ENCODE measurements around the gene C1orf167.

The C1orf167 gene

DNA sequence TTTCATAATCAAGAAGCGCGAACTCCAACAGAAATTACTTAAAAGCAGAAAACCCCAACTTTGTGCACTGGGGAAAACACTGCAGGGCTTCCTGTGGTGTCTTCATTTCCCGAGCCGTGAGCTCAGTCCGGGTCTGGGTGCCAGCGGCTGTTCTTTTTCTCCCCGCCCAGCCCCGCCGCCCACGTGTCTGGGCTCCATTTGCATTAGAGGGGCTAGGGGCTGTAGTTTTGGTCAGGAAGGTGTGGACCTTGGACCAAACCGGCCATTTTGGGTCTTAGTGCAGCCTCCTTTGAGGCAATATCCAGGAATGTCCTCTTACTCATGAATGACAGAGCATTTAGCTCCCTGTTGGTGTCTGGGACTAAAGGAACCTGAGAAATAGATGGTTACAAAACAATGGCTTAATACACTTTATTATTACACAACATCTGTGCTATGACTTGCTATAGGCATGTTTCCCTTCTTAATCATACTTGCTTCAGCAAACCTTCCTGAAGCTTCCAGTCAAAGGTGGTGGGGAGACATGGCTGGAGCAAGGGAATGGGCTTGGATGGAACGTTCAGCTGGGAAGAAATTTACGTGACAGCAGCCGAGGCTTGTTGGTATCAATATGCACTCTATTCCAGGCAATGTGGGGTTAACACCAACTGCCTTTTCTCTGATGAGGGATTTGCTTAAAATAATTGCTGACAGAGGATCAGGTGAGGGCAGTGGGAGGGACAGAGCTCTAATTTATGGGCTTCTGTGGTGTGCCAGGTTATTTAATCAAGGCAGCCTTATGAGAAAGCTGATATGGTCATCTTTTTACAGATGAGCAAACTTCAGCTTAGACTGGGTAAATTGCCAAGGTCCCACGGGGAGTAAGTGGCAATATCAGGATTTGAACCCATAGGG, 25.0 kb upstream of the C1orf167 start:
- no peak for DNase-seq (ENCODE audit: extremely low read depth in 1 of 2, low read depth in 1 of 2)

DNA sequence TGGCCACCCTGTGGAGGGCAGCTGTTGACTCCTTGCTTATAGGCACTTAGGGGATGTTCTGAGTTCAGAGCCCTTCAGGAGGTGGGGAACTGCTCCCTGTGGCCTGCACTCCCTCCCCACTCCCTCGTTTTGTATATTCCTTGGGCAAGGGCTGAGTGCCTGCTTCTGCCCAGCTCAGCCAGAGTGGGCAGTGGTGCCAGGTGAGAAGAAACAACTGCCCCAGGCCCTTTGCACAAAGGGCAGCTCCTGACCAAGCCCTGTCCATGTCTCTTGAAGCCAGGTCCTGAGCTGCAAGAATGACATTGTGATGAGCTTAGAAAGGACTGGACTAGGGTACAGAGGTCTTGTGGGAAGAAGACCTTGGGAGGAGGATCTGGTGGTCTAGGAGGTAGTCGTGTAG, 23.9 kb upstream of the C1orf167 start:
- no peak for DNase-seq (ENCODE audit: extremely low read depth in 1 of 2, low read depth in 1 of 2)

DNA sequence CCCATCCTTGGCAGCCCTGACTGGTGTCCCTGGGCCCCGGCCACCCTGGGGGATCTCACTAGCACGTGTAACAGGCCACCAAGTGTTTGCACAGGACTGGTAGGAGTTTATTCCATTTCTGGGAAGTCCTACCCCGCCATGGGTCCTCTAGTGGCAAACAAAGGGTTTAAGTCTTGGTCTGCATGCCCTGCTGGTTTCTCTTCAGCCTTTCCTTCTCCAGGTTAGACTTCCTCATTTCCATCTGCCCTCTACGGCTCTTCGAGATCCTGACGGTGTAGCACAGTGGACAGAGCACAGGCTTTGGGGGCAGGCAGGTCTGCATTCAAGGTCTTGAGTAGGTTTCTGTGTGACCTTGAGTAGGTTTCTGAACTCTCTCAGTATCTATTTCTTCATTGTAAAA, 23.2 kb upstream of the C1orf167 start:
- no peak for DNase-seq (ENCODE audit: extremely low read depth in 1 of 2, low read depth in 1 of 2)

DNA sequence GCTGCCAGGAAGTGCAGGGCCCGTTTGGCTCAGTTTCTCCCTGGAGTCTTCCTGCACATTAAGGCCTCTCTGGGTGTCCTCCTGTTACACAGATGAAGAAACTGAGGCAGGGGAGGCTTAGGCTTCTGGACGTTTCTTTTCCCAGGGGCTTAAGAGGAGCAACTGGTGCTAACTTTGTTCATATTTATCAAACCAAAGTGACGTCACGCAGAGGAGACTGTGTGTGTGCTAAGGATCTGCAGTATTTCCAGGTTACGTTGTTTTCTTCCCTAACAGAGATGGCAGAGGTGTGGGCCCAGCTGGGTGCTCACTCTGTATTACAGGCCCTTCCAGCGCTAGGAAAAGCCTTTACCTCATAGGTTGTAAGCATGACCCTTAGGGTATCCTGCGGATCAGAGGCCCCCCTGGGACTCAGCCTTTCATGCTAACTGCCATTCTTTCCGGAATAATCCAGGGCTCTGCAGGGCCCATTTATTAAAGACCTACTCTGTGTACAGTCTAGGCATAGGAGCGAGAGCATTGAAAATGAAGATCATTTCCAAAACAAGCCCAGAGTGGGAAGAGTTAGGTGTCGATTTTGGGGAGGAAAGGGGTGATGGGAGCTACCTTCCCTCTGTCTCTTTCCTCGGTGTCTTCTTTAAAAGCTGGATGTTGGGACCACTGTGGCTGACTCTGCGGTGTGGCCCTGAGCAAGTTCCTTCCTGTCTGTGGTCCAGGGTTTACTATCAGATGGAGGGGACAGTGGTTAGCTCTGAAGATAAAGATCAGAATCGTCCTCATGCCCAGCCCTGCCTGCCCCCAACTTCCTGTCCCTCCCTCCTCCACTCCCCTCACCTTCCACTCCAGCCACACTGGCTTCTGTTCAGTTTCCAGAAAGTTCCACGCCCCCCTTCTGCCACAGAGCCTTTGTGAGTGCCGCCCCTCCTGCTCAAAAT, 21.5 kb upstream of the C1orf167 start:
- DNase-seq (ENCODE audit: extremely low read depth in 1 of 2, low read depth in 1 of 2) = no peak

DNA sequence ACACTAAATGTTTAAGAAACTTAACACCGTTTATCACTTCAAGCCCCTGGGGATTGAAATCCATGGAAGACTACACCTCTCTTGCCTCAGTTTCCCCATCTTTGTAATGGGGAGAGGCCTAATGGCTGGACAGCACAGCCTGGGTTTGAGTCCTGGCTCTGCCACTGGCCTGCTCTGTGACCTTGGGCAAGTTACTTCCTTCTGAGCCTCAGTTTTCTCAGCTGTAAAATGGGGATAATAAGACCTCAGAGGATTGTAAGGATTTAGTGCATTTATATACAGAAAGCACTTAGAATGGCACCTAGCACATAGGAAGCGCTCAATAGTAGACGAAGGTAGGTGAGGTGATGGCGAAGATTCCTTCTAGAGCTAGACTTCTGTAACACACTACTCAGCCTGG, 20.5 kb upstream of the C1orf167 start:
- no peak for DNase-seq (ENCODE audit: extremely low read depth in 1 of 2, low read depth in 1 of 2)

DNA sequence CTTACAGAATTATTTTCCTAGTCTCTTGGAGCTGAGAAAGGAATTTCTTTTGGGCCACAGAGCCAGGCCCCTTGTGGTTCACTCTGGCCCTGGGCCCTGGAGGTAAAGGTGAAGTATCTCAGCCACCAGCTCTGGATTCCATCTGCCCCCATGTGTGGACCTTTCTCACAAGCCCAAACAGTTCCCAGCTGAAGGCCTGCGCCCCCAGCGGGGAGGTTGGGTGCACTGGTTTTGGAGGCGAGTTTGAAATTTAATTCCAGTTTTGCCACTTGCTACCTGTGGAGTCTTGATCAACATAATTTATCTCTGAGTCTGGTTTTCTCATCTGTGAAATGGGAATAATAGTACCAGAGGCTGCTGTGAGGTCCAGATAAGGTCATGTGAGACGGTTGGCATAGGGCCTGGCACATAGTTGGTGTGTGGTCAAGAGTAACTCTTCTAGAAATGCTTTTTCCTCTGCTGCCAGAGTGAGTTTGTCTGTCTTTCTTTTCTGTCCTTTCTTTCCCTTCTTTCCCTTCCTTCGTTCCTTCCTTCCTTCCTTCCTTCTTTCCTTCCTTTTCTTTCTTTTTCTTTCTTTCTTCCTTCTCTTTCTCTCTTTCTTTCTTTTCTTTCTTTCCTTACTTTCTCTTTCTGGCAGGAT, 20.0 kb upstream of the C1orf167 start:
- no peak for DNase-seq (ENCODE audit: extremely low read depth in 1 of 2, low read depth in 1 of 2)

DNA sequence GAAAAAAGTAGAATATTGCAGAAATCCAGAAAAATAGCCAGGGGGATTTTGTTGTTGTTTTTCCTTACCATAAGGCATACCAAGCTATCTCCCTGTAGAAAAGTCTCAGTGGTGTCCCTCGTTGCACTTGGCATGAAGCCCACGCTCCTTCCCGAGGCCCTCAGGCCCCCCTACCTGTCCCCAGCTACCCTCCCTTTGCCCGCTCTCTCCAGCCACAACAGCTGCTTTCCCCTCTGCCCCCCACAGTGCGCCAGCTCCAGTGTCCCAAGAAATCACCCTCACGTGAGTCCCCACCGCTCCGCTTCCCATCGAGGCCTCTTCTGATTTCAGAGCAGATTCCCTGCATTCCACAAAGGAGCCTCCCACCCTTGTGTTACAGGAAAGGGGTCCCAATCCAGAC, 17.7 kb upstream of the C1orf167 start:
- no peak for DNase-seq (ENCODE audit: extremely low read depth in 1 of 2, low read depth in 1 of 2)

DNA sequence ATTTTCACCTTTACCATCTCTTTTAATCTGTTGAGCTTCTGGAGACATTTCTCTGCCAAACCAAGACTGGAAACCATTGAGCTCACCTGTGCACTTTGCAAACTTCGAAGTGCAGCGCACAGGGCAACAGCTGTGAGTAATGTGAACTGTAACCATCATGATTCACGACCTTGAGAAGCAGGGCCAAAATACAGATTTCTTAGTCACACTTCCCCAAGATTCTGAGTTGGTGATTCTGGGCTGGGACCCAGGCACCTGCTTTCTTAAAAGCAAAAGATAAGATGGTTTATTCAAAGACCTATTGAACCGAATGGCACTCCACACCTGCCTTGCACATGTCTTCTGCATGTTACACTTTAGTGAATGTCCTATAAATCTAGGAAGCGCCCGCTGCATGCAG, 15.9 kb upstream of the C1orf167 start:
- DNase-seq (ENCODE audit: extremely low read depth in 1 of 2, low read depth in 1 of 2) = no peak

DNA sequence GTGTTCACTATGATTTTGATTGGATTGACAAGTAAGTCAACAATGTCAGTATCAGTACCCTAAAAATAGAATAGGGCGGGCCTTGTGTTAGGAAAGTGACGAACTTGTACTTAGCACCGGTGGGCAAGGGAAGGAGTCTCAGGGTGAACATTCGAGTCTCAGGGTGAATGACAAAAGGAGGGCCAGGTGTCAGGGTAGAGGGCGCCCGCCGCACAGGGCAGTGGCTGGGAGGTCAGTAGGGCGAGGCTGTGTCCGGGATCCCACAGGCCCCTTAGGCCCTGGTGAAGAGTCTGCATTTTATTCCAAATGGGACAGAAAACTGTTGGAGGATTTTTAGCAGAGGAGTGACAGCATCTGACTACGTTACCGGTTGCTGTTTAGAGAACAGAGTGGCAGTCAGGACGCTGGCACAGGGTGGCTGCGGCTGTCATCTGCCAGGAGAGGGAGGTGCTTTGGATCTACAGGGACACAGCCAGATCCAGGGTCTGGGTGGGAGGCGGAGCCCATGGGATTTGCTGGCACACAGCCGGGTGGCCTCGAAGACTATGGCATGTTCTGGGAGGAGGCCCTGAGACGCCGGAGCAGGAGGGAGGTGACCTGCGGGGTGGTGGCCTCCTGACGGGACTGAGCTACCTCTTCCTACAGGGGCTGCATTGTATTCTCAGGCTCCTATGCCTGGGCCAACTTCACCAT, 15.1 kb upstream of the C1orf167 start:
- no peak for DNase-seq (ENCODE audit: extremely low read depth in 1 of 2, low read depth in 1 of 2)

DNA sequence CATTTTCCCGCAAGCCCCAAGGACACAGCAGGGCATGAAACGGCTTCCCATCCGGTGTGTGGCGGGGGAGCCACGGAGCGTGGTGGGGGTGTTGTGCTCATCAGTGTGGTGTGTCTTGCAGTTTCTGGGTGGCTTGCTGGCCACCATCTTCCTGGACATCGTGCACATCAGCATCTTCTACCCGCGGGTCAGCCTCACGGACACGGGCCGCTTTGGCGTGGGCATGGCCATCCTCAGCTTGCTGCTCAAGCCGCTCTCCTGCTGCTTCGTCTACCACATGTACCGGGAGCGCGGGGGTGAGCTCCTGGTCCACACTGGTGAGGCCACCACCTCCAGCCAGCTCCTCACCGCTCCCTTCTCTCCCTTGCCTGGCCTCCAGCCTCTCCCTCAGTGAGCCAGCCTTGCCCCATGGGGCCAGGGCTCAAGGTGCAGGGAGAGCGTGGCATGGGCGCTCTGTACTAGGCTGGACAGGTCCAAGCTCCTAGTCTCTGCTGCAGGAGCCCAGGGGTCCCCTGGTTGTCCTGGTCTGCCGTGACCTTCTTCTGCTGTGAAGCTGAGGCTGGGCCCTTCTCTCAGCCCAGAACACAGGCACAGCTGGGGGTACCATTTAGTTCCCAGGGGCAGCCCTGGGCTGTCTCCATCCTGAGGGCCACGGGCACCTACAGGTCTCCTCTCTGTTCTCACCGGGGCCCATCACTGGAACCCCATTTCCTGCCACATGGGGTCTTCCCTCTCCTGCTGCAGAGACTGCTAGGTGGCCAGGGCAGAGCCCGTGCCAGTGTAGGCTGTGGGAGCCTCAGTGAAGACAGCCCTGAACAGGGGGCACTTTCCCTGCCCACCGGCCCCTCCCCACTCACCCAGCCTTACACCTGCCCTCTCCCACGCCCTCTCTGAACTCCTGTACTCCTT, 13.4 kb upstream of the C1orf167 start:
- DNase-seq (ENCODE audit: extremely low read depth in 1 of 2, low read depth in 1 of 2) = no peak

DNA sequence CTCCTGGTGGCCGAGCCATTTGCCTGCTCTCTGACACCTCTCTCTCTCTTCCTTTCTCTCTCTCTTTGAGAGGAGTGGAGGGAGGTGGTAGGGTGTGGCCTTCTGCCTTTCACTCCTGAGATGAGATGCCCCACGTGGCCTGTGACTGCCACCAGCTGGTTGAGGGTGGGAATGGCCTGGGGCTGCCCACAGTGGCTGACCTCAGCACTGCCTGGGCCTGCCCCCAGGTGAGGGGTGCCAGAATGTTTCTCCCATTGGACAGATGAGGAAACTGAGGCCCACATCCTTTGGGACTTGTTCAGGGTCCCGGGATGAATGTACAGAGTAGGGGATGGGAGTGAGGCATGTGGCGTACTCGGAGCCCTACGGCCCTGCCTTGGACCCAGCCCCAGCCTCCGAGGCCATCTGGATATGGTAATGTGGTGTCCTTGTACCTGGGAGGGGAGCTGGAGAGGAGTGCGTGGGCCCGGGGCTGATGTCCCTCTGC, 12.7 kb upstream of the C1orf167 start:
- DNase-seq (ENCODE audit: extremely low read depth in 1 of 2, low read depth in 1 of 2) = no peak

DNA sequence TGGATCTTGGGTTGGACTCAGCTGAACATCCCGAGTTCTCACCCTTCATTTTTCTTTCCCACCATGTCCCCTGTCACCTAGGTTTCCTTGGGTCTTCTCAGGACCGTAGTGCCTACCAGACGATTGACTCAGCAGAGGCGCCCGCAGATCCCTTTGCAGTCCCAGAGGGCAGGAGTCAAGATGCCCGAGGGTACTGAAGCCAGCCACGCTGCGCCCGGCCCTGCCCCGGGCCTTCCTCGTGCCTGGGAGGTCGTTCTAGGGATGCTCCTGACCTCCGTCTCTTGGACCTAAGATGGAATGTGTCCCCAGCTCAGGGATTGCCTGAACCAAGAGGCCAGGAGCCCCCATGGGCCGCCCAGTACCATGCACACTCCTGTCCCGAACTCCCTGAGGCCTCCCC, 12.0 kb upstream of the C1orf167 start:
- no peak for DNase-seq (ENCODE audit: extremely low read depth in 1 of 2, low read depth in 1 of 2)

DNA sequence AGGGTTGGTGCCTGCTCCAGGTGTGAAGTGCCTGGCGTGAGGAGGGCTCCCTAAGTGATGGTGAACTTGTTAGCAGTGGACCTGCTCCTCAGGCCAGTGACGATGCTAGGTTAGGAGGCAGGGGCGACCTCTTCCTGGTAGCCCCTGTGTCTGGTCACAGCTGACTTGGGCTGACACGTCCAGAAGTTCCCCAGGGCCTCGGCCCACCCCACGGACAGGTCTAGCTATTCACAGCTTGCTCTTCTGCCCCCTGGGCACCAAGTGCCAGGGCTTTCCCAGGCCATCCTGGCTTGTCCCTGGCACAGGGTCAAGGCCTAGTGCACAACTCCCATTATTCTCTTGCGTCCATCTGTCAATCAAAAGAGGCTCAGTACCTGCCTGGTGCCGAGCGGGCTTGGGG, 10.9 kb upstream of the C1orf167 start:
- no peak for DNase-seq (ENCODE audit: extremely low read depth in 1 of 2, low read depth in 1 of 2)

DNA sequence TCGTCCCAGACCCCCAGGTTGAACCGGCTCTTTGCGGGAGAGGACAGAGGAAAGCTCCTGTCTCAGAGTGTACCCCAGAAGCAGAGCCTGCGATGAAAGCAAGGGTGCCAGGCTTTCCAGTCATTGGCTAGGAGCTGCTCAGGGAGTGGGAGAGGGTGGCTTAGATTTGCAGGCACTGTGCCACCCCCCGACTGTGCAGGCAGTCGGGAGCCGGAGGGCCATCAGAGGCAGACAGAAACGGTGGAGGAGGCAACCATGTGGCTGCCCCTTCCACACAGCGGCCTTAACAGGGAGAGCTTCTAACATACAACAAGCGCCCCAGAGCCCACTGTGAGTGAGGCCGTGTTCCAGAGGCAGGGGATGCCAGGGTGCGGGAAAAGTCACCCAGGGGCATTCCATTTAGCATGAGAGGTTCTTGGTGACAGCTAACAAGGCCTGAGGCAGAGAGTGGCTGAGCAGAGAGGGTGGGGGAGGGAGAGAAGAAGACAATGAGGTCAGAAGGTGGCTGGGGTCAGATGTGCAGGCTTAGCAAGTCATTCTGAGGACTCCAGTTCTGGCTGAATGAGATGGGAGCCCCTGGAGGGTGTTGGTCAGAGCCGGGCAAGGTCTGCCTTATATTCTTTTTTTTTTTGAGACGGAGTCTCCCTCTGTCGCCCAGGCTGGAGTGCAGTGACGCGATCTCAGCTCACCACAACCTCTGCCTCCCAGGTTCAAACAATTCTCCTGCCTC, 9.5 kb upstream of the C1orf167 start:
- no peak for DNase-seq (ENCODE audit: extremely low read depth in 1 of 2, low read depth in 1 of 2)

DNA sequence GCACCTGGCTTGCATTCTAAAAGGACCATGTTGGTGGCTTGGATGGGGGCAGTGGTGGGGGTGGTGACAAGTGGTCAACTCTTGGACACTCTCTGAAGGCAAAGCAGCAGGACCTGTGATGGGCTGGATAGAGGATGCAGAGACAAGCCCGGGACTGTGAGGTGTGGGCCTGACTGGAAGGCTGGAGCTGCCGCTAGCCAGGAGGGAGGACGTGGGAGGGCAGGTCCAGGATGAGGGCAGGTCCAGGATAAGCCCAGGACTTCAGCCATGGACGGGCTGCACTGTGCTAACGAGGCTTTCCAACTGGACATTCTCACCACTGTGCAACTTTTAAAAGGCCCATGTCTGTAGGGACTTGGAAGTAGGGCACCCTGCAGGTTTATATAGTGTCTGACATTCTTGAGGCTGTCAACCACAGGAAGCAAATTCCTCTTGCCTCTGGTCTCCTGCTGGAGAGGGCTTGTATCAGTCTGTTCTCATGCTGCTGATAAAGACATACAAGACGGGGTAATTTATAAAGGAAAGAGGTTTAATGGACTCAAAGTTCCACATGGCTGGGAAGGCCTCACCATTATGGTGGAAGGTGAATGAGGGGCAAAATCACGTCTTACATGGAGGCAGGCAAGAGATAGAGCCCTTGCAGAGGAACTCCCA, 8.3 kb upstream of the C1orf167 start:
- no peak for DNase-seq (ENCODE audit: extremely low read depth in 1 of 2, low read depth in 1 of 2)

DNA sequence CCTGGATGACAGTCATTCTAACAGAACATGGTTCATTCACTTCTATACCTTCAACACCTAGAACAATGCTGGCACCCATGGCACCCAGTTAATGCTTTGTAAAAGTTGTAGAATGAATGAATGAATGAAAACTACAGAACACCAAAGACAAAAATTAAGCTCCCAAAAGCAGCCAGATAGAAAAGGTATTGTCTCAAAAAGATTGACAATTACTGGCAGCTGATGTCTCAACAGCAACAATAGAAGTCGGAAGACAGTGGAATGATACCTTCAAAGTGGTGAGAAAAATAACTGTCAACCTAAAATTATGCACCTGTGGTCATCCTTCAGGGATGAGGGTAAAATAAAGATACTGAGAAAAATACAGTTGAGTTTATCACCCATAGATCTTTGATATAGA, 4.9 kb upstream of the C1orf167 start:
- DNase-seq (ENCODE audit: extremely low read depth in 1 of 2, low read depth in 1 of 2) = no peak

DNA sequence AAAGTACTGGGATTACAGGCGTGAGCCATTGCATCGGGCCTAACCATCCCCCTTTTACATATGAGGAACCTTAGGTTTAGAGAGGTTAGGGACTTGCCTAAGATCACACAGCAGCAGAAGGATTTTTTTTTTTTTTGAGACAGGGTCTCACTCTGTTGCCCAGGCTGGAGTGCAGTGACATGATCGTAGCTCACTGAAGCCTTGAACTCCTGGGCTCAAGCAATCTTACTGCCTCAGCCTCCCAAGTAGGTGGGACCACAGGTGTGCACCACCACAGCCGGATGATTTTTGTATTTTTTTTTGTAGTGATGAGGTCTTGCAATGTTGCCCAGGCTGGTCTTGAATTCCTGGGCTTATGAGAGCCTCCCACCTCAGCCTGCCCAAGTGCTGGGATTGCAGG, 2.2 kb upstream of the C1orf167 start:
- no peak for DNase-seq (ENCODE audit: extremely low read depth in 1 of 2, low read depth in 1 of 2)

DNA sequence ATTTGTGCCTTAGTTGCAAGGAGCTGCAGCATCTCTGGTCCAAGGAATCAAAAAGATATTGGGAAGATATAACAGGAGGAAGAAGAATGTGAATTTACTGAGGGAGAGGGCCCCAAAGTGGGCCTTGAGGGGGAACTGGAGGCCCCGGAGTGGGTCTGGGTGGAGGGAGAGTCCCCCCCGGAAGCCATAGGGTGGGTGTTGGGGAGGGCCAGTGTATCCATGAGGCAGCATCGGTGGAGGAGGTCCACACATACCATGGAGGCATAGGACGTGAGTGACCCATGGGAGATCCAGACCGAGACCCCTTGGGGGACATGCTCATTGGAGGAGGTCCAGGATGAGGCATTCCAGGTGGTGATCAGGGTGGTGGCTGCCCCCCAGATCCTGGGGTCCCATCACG, 708 bp upstream of the C1orf167 start:
- no peak for DNase-seq (ENCODE audit: extremely low read depth in 1 of 2, low read depth in 1 of 2)

Measured in activated CD8-positive, alpha-beta memory T cell treated with anti-CD3 and anti-CD28 coated beads for 1 hour (primary cell).